HepG2 (cell line): Measurements from ENCODE around the gene TMEM256. TPM values are rescaled to one million over a fixed set of nuclear protein-coding genes. Genes with fewer than 3 reads are reported as not detected.

Source experiments
- ATAC-seq: fragments of 200-7000 bp; cut with Tn5 transposase; 3 replicates; pipeline ENCODE4 v1.9.1; 2020; ENCODE audit warnings: mild to moderate bottlenecking, moderate library complexity
- BruUV-seq: library from RNA; stranded (reverse); fragments of 400-500 nt; replicated peaks from 2 replicates; lab custom pipeline; 2021; lab: Mats Ljungman, UMichigan
- CTCF ChIA-PET: fragments of 300-600 bp; formaldehyde crosslinking; extraction: SDS; loops from one replicate; lab custom pipeline; 2021; ENCODE audit warnings: low total read pairs, inconsistent platforms, low intra/inter-chr PET ratio; lab: Yijun Ruan, JAX
- POLR2A ChIA-PET: fragments of 350-600 bp; sonication (Branson Sonifier 250); formaldehyde crosslinking; loops from one replicate; lab custom pipeline; 2020; ENCODE audit warnings: antibody characterized with exemption, inconsistent platforms; lab: Yijun Ruan, JAX
- DNase-seq: peaks from one replicate; pipeline ENCODE4 v3.0.0-alpha.2; 2015; ENCODE audit warnings: low spot score
- FAIRE-seq: peaks from 3 replicates; lab custom pipeline; 2011; peaks lifted over from hg19 to GRCh38; lab: Jason Lieb, UNC
- H2AFZ ChIP-seq: one replicate; pipeline ENCODE4 v1.6.1; 2011; ENCODE audit warnings: low read length, inconsistent platforms
- H3K27ac ChIP-seq: fragments of 300-600 bp; 3 replicates; pipeline ENCODE4 v1.8.0; 2011; ENCODE audit warnings: mixed run types, mild to moderate bottlenecking, mixed read lengths, low read length, inconsistent platforms; ENCODE audit not compliant: insufficient read depth; ENCODE audit errors: extremely low read length
- H3K27me3 ChIP-seq, 2 experiments: fragments of 200-600 bp in 1 of 2; 2 replicates in 1 of 2; 3 replicates in 1 of 2; pipeline versions ENCODE4 v1.6.0 to v1.8.0; 2011; ENCODE audit warnings: low read length in 2 of 2, mild to moderate bottlenecking in 2 of 2, moderate library complexity in 2 of 2, inconsistent platforms in 1 of 2; ENCODE audit not compliant: insufficient read depth in 2 of 2, control insufficient read depth in 1 of 2
- H3K36me3 ChIP-seq, 2 experiments: fragments of 200-600 bp in 1 of 2; replicated peaks in 1 of 2; 2 replicates in 1 of 2; 3 replicates in 1 of 2; pipeline versions ENCODE4 v1.5.1 to v1.8.0; 2011; ENCODE audit warnings: low read length in 2 of 2, inconsistent platforms in 1 of 2; ENCODE audit not compliant: insufficient read depth in 2 of 2, control insufficient read depth in 1 of 2
- H3K4me1 ChIP-seq: 2 replicates; pipeline ENCODE4 v1.5.1; 2012; ENCODE audit warnings: low read length, inconsistent platforms; ENCODE audit not compliant: insufficient read depth
- H3K4me2 ChIP-seq: 2 replicates; pipeline ENCODE4 v1.6.0; 2011; ENCODE audit warnings: low read depth, low read length, inconsistent platforms
- H3K4me3 ChIP-seq, 3 experiments: fragments of 200-600 bp in 1 of 3; sonication (generic), shearing (Covaris generic) in 1 of 3; replicated peaks in 1 of 3; 2 replicates each; pipeline ENCODE4 v1.5.1; 2011 to 2016; ENCODE audit warnings: low read length in 3 of 3, inconsistent platforms in 2 of 3, low read depth in 2 of 3, mild to moderate bottlenecking in 2 of 3, control low read depth in 1 of 3, mixed read lengths in 1 of 3; ENCODE audit not compliant: insufficient read depth in 1 of 3
- H3K79me2 ChIP-seq: one replicate; pipeline ENCODE4 v1.6.1; 2011; ENCODE audit warnings: low read length, inconsistent platforms; ENCODE audit not compliant: insufficient read depth
- H3K9ac ChIP-seq: 2 replicates; pipeline ENCODE4 v1.6.0; 2011; ENCODE audit warnings: mild to moderate bottlenecking, low read depth, low read length, inconsistent platforms; ENCODE audit not compliant: insufficient read depth
- H3K9me3 ChIP-seq: 2 replicates; pipeline ENCODE4 v1.5.1; 2012; ENCODE audit warnings: mild to moderate bottlenecking, low read length
- H4K20me1 ChIP-seq: 2 replicates; pipeline ENCODE4 v1.6.0; 2011; ENCODE audit warnings: inconsistent platforms, mild to moderate bottlenecking, low read length, moderate library complexity; ENCODE audit not compliant: insufficient read depth
- CREB1 ChIP-seq, 2 experiments: fragments of 450-650 bp in 1 of 2; IDR thresholded peaks; 2 replicates each; pipeline ENCODE4 v1.6.1; 2016 to 2017; ENCODE audit warnings: control low read depth in 1 of 2, mild to moderate bottlenecking in 1 of 2, missing compliant biosample characterization in 1 of 2, missing genetic modification characterization in 1 of 2
- ELF3 ChIP-seq: IDR thresholded peaks from 2 replicates; pipeline ENCODE4 v1.6.1; 2016; ENCODE audit warnings: missing genetic modification reagents, missing compliant biosample characterization
- HIVEP1 ChIP-seq: sonication (generic); formaldehyde crosslinking; IDR thresholded peaks from 2 replicates; pipeline ENCODE4 v1.4.0; 2020; ENCODE audit warnings: mild to moderate bottlenecking, missing genetic modification reagents
- MAX ChIP-seq: IDR thresholded peaks from 2 replicates; pipeline ENCODE4 v1.6.1; 2012; ENCODE audit warnings: inconsistent platforms
- PAX8 ChIP-seq: sonication (generic); formaldehyde crosslinking; IDR thresholded peaks from 2 replicates; pipeline ENCODE4 v1.8.0; 2022; ENCODE audit warnings: mild to moderate bottlenecking, missing genetic modification reagents, borderline replicate concordance
- SP140L ChIP-seq: sonication (generic); formaldehyde crosslinking; IDR thresholded peaks from 2 replicates; pipeline ENCODE4 v1.4.0; 2020; ENCODE audit warnings: missing genetic modification reagents, borderline replicate concordance
- TARDBP ChIP-seq: sonication (generic); formaldehyde crosslinking; IDR thresholded peaks from 2 replicates; pipeline ENCODE4 v1.8.0; 2022; ENCODE audit warnings: mild to moderate bottlenecking, missing genetic modification reagents
- ZBTB42 ChIP-seq: sonication (generic); formaldehyde crosslinking; IDR thresholded peaks from 2 replicates; pipeline ENCODE4 v1.5.0; 2020; ENCODE audit warnings: mild to moderate bottlenecking, missing genetic modification reagents
- ZIK1 ChIP-seq: sonication (generic); formaldehyde crosslinking; IDR thresholded peaks from 2 replicates; pipeline ENCODE4 v1.5.0; 2020; ENCODE audit warnings: mild to moderate bottlenecking, low read depth, missing genetic modification reagents, borderline replicate concordance
- ZNF256 ChIP-seq: sonication (generic); formaldehyde crosslinking; conservative IDR thresholded peaks from 2 replicates; pipeline ENCODE4 v1.4.0; 2020; ENCODE audit warnings: missing genetic modification reagents
- ZNF513 ChIP-seq: sonication (generic); formaldehyde crosslinking; conservative IDR thresholded peaks from 2 replicates; pipeline ENCODE4 v1.5.0; 2020; ENCODE audit warnings: missing genetic modification reagents
- ZNF556 ChIP-seq: sonication (generic); formaldehyde crosslinking; IDR thresholded peaks from 2 replicates; pipeline ENCODE4 v1.4.0; 2020; ENCODE audit warnings: mild to moderate bottlenecking, missing genetic modification reagents, borderline replicate concordance
- ZNF703 ChIP-seq: sonication (generic); formaldehyde crosslinking; IDR thresholded peaks from 2 replicates; pipeline ENCODE4 v1.5.1; 2020; ENCODE audit warnings: missing genetic modification reagents, mild to moderate bottlenecking, moderate library complexity, borderline replicate concordance
- ZSCAN31 ChIP-seq: sonication (generic); formaldehyde crosslinking; IDR thresholded peaks from 2 replicates; pipeline ENCODE4 v1.5.0; 2020; ENCODE audit warnings: low read depth, mild to moderate bottlenecking, missing genetic modification reagents
- WGBS: methylation state at CpG from one replicate; pipeline ENCODE4 v1.1.6; 2017; ENCODE audit warnings: low lambda C conversion rate; 5-methylcytosine and 5-hydroxymethylcytosine counted together
- in situ Hi-C: cut with HindIII; loops from 2 replicates; pipeline ENCODE4 v1.10.0; 2017; ENCODE audit warnings: low pct_unique_long_range_greater_than_20kb; ENCODE audit not compliant: extremely low pct_ligation_motif_present
- intact Hi-C: fragments of 100-400 bp; cut with micrococcal nuclease; formaldehyde crosslinking; loops from one replicate; pipeline ENCODE4 v1.10.0; 2022; ENCODE audit not compliant: unreplicated experiment
- polyA plus RNA-seq, 8 experiments: library from polyadenylated mRNA; depleted of rRNA in 3 of 8; stranded (reverse) in 7 of 8; unstranded in 1 of 8; fragments of >200 nt; fragmentation: Illumina TruSeq in 4 of 8; extraction: Trizol in 4 of 8; gene quantifications; 2 replicates each; pipeline versions ENCODE4 v1.2.1 to v1.2.3, GENCODE V29; 2011 to 2016; ENCODE audit warnings: low read depth in 4 of 8, missing spikeins in 1 of 8, mixed read lengths in 1 of 8; ENCODE audit not compliant: insufficient read depth in 1 of 8
- total RNA-seq, 5 experiments: library from RNA; depleted of rRNA; stranded (reverse); fragments of >200 nt; fragmentation: Illumina TruSeq; extraction: Trizol; gene quantifications; 2 replicates each; pipeline ENCODE4 v1.2.3, GENCODE V29; 2016; ENCODE audit warnings: low read depth in 1 of 5
- TF ChIP-seq, protein P1 (sequence below): sonication (generic); formaldehyde crosslinking; IDR thresholded peaks from 2 replicates; pipeline ENCODE4 v1.8.0; 2023; ENCODE audit warnings: mild to moderate bottlenecking, missing genetic modification reagents
- TF ChIP-seq, protein P2 (sequence below): IDR thresholded peaks from 2 replicates; pipeline ENCODE4 v1.6.1; 2016; ENCODE audit warnings: missing compliant biosample characterization, missing genetic modification reagents, borderline replicate concordance

TMEM256 gene
- total and polyA plus RNA-seq, 2 of the 13 experiments (the other 11 are each of a cell fraction or from before 2014, with no cell fraction given), result 231 to 252 TPM

GRCh38 chr17:7394452-7395191 lies 9.3 kb downstream of the TMEM256 start, which contains the start of gene PLSCR3 (continued):
- TF ChIP-seq ZSCAN31 (CRISPR knock-in tag), result peak; percentile 82
- no peak for TF ChIP-seq ZNF256 (CRISPR knock-in tag)
- TF ChIP-seq, protein P1, sequence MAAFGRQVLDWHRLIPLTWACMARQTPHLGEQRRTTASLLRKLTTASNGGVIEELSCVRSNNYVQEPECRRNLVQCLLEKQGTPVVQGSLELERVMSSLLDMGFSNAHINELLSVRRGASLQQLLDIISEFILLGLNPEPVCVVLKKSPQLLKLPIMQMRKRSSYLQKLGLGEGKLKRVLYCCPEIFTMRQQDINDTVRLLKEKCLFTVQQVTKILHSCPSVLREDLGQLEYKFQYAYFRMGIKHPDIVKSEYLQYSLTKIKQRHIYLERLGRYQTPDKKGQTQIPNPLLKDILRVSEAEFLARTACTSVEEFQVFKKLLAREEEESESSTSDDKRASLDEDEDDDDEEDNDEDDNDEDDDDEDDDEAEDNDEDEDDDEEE (CRISPR knock-in tag), result 0 out of 2 replicates have a peak, but pooled peaks have one; percentile 1
- no peak for TF ChIP-seq ZBTB42

GRCh38 chr17:7393613-7394451 lies 10.1 kb downstream of the TMEM256 start:
- FAIRE-seq, result no peak
- no peak for DNase-seq
- no peaks in the 10 kb centered on the region for H3K27me3 ChIP-seq
- H2AFZ ChIP-seq, result no peak overlapping the region
- CTCF ChIA-PET, result no interaction called here
- intact Hi-C loops, result no loop called here
- peaks cover 14% of the 10 kb centered on the region for H3K4me1 ChIP-seq
- in situ Hi-C loops, result no loop called here
- H3K9ac ChIP-seq, result peak overlapping the region; percentile 66
- no peaks in the 10 kb centered on the region for H4K20me1 ChIP-seq
- POLR2A ChIA-PET, result interaction anchor here (0.7 to 2.4 kb wide), 11 partner anchors 10 to 294 kb away, joined by 3 to 76 read pairs (median 4); partner anchors contain the start of genes CHRNB1, NEURL4, POLR2A and SLC35G6
- peak overlapping the region; percentile 76 for H3K27ac ChIP-seq
- no peaks in the 10 kb centered on the region for H3K9me3 ChIP-seq
- 60% methylated on average over 22 of the region's 48 CpGs for WGBS
- BruUV-seq, result no TSS peak
- peaks cover 0 to 2% of the 10 kb centered on the region in 2 experiments; a peak in 2 of 5 replicates for H3K36me3 ChIP-seq
- no peaks in the 10 kb centered on the region for H3K79me2 ChIP-seq
- ATAC-seq, result peak; percentile 39
- H3K4me3 ChIP-seq, result peak overlapping the region; percentile 68 to 90 (median 84)
- peak overlapping the region; percentile 88 for H3K4me2 ChIP-seq
- 0 out of 2 replicates have a peak, but pooled peaks have one; percentile 26 for TF ChIP-seq TARDBP (CRISPR knock-in tag)
- TF ChIP-seq ZNF703 (CRISPR knock-in tag), result no peak
- 0 out of 2 replicates have a peak, but pooled peaks have one; percentile 18 for TF ChIP-seq HIVEP1
- TF ChIP-seq PAX8 (CRISPR knock-in tag), result peak; percentile 79; the same call in 1 of the 2 replicates
- TF ChIP-seq, protein P2, sequence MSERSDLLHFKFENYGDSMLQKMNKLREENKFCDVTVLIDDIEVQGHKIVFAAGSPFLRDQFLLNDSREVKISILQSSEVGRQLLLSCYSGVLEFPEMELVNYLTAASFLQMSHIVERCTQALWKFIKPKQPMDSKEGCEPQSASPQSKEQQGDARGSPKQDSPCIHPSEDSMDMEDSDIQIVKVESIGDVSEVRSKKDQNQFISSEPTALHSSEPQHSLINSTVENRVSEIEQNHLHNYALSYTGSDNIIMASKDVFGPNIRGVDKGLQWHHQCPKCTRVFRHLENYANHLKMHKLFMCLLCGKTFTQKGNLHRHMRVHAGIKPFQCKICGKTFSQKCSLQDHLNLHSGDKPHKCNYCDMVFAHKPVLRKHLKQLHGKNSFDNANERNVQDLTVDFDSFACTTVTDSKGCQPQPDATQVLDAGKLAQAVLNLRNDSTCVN, result no peak
- TF ChIP-seq ZNF556 (CRISPR knock-in tag), result 0 out of 2 replicates have a peak, but pooled peaks have one; percentile 5
- TF ChIP-seq CREB1 (IDR thresholded peaks at IDR 0.05), result no peak
- TF ChIP-seq CREB1 (CRISPR knock-in tag; IDR thresholded peaks at IDR 0.05), result no peak
- no peak for TF ChIP-seq MAX
- TF ChIP-seq ZIK1 (CRISPR knock-in tag), result no peak
- no peak for TF ChIP-seq ZNF513
- 0 out of 2 replicates have a peak, but pooled peaks have one; percentile 41 for TF ChIP-seq SP140L
- TF ChIP-seq ELF3, result 0 out of 2 replicates have a peak, but pooled peaks have one; percentile 3
